GM18517 (cell line): ENCODE measurements around the gene FAM117A.
A peak's percentile ranks its signal among the peaks of the same experiment; 100 is the strongest.
"Not testable (repeated sequence)": the region's sequence is repeated elsewhere in the genome, so short reads cannot be mapped to it uniquely, and the experiment has no call there.

Source experiments
- ATAC-seq: cut with Tn5 transposase; IDR thresholded peaks from one replicate; pipeline ENCODE4 v1.9.1; 2021; ENCODE audit warnings: mild to moderate bottlenecking, moderate library complexity; ENCODE audit not compliant: unreplicated experiment

The FAM117A gene

DNA sequence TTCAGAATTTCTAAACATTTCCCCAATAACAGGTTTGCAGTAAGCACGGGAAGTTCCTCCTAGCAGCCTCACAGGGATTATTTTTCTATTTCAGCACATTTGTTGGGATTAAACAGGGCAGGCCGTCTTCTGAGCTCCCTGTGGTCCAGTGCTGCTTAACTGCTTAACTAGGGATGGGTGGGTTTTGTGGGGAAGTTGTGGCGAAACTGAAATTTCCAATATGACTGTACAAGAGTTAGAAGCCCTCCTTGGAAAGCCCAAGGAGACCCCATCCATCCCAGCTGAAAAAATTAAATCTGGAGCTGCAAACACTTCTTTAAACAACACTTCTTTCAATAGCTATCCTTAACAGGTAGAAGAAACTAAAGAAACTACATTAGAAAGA, 22.2 kb downstream of the FAM117A start:
- no peak for ATAC-seq

- ATAC-seq, result peak; percentile 47
Measured at GRCh38 chr17:49741009-49741691, 22.8 kb downstream of the FAM117A start.

- ATAC-seq, result no peak
Measured at GRCh38 chr17:49739641-49740271, 24.2 kb downstream of the FAM117A start.

DNA sequence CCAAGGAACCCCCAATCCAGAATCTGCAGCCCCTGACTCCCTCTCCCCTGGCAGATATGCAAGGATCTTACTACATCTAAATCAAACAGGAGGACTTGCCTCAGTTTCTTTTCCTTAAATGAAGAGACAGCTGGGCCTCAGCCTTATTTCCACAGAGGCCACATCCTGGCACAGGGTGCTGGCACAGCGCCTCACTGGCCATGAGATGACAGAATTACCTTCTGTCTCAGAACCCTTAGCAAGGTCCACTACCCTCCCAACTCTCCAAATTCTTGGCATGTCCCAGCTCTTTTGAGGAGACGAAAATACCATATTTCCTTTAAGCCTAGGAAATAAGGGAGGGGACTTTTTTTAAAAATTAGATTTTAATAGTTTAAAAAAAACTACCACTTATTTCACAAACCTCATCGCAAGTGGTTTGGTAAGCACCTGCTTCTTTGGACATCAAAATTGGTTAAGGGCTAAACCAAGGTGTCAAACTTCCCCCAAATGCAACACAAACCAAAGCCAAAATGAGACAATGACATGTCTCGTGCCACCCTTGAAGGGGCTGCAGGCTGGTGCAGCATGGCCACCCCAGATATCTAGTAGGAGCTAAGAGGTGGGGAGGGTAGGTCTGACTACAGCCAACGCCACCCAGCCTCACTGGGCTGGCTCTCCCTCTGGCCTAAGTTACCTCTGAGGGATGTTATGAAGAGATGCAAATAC, 25.3 kb downstream of the FAM117A start:
- no peak for ATAC-seq

DNA sequence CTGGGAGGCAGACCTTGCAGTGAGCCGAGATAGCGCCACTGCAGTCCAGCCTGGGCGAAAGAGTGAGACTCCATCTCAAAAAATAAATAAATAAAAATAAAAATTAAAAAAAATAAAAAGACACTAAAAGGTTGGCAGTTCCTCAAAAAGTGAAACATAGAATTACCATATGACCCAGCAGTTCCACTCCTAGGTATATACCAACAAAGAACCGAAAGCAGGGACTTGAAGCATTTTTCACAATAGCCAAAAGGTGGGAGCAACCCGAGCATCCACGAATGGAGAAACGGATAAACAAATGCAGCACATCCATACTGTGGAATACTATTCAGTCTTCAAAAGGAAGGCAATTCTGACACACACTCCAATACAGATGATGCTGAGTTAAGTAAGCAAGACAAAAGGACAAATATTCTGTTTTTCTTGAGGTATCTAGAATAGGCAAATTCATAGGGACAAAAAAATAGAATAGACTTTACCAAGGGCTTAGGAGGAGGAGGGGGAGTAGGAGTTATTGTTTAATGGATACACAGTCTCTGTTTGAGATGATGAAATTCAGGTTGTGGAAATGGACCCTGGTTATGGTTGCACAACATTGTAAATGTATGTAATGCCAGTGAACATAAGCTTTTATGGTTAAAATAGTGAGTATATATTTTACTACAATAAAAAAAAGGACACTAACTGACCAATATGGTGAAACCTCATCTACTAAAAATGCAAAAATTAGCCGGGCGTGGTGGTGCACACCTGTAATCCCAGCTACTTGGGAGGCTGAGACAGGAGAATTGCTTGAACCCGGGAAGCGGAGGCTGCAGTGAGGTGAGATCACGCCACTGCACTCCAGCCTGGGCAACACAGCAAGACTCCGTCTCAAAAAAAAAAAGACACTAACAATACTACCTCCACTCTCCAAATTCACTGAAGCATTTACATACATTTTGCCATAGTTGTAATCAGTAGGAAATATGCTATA, 29.1 kb downstream of the FAM117A start:
- no peak for ATAC-seq

DNA sequence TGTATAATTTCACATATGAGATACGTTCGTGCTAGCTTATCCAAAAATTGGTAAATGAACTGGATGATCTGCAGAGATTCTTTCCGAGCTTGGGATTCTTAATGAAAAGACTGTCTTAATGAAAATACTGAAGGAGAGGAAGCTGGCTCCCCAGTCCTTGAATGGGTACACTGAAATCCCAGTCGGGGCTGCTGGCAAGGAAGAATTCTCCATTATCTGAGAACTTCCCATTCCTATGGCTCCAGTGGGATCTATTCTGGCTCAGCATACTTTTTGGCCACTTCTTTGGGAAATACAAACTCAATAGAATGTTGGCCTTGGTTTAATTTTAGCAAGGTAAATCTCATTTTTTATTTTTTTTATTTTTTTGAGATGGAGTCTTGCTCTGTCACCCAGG, 32.5 kb downstream of the FAM117A start:
- no peak for ATAC-seq

GRCh38 chr17:49730785-49731434, 33.0 kb downstream of the FAM117A start:
- ATAC-seq, result no peak

DNA sequence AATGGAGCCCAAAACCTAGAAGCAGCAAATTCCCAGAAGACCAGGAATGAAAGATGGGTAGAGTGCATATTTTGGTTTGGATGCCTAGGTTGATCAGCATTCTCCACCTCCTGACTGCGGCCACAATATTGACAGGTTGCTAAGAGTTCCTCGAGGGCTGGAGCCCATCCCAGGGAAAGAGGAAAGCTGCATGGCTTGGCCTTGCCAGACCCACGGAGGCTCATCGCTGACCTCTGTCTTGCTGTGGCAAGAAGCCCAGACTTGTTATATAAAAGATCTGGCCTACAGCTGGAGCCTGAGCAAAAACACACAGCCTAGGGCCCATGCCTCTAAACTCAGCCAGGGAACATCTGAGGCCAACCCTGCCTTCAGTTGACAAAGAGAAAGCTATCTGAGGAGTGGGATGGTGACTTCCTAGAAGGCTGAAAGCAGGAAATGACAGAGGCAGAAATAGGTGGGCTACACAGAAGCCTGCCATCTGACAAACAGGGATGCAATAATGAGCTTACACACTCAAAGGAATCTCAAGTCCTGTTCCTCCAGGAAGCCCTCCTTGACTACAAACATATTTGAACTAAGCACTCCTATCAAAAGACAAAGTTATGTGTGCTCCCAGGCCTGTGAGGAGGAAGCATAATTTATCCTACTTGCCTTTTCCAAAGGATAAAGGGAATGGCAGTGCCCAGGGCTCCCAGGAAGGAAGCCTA, 33.7 kb downstream of the FAM117A start:
- no peak for ATAC-seq

DNA sequence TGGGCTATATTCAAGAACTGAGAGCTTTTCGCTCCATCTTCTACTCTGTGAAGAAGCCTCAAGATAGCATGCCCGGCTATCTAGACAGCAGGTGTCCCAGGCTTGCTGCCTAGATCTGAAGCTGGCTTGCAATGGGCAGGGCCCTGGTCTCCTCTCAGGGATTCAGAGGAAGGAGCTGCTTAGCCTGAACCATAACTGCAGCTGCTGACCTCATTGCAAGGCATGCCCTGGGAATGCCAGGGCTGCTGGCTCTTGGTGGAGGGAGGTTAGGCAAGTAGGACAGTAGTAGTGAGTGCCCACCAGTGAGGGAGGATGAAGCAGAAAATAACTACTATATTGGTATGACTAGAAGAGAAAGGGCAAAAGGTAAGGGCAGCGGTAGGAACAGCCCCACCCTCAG, 34.9 kb downstream of the FAM117A start:
- no peak for ATAC-seq

DNA sequence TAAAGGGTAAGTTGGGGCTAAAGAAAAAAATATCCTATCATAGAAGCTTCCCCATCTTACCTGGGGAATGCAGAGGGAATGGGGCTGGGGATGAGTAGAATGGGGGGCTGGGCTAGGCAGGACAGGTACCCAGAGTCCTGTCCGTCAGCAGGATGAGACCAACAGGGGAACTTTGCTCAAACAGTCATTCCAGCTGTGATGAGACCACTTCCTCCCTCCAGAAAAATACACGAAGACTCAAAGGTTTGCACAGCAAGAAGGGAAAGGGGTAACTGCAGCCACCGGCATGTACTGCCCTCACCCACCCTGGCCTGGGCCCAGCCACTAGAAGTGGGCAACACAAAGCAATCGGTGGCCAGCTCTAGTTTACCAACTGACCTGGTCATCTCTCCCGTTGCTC, 35.5 kb downstream of the FAM117A start:
- ATAC-seq, result no peak

- no peak for ATAC-seq
Measured at GRCh38 chr17:49727380-49727779, 36.6 kb downstream of the FAM117A start.

DNA sequence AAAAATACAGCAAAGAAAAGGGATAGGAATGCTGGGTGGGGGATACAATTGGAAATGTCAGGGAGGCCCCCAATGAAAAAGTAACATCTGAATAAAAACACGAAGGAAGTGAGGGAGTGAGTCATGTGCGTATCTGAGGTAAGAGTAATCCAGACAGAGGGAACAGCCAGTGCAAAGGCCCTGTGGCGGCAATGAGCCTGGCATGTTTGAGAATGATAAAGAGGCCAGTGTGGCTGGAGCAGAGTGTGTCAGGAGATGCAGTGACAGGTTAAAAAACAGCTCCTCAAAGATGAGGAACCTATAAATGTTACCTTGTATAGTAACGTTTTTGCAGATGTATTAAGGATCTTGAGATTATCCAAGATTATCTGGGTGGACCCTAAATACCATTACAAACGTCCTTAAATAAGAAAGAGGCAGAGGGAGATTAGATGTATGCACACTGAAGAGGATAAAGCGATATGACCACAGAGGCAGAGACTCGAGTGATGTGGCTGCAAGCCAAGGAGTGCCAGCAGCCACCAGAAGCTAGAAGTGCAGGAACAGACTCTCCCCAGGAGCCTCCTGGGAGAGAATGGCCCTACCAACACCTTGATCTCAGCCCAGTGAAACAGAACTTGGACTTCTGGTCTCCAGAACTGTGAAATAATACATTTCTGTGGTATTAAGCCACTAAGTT, 38.3 kb downstream of the FAM117A start:
- ATAC-seq, result no peak

- ATAC-seq, result not testable (repeated sequence)
Measured at GRCh38 chr17:49724552-49724951, 39.4 kb downstream of the FAM117A start.

- no peak for ATAC-seq
Measured at GRCh38 chr17:49723423-49723822, 40.5 kb downstream of the FAM117A start.

DNA sequence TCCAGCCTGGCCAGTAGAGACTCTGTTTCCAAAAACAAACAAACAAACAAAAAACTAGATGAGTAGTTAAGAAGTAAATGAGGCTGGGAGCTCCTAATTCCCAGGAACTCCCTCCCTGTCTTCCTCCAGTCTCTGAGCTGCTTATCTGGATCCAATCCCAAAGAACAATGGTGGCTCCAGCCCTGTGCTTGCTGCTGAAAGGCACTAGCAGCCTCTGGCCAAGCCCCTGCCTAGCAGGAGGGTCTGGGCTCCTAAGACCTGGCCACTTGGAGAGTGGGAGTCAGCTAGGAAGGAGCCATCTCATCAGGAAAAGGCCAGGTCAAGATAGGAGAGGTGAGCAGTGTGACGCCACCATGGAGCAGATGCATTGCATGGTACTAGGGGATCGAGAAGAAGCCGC, 41.9 kb downstream of the FAM117A start:
- ATAC-seq, result no peak

- no peak for ATAC-seq
Measured at GRCh38 chr17:49717371-49717861, 46.5 kb downstream of the FAM117A start.

DNA sequence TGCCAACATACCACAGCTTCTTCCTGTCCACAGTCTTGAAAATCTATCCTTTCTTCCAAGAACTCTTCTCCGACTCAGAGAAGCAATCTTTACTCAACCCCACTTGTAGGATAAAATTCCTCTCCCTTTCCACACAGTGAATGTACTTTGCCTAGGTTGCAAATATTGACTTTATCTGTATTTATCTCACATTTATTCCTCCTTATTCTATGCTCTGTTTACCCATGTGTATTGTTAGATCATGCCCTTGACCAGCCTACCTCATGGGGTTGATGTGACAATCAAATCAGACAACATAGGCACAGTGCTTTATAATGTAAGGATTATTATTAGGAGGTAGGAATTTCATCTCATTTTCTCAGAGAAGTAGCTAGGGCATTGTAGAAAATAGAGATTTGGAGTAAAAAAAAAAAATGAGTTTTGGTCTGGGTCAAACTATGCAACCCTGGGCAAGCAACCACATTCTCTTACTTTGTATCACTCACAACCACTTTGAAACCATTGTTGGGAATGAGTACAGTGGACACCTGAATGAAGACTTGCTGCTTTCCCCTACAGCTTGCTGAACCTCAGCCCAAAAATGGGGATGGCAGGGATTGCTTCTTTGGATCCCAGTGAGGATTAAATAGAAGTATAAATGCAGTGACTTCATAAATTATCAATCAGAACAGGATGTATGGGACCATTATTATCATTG, 47.1 kb downstream of the FAM117A start:
- ATAC-seq, result no peak

- ATAC-seq, result no peak
Measured at GRCh38 chr17:49715717-49716279, 48.1 kb downstream of the FAM117A start.
